Smooth muscle cell (in vitro differentiated cells): Measurements from ENCODE around the gene HORMAD1. TPM values are rescaled to one million over a fixed set of nuclear protein-coding genes. Genes with fewer than 3 reads are reported as not detected.

ENCODE experiments used
- DNase-seq: peaks from one replicate; lab custom pipeline; 2025; ENCODE audit not compliant: unreplicated experiment; lab: John Stamatoyannopoulos, UW
- H2AFZ ChIP-seq: fragments of 200-600 bp; sonication (generic); 2 replicates; pipeline ENCODE4 v1.6.0; 2016; ENCODE audit warnings: antibody characterized with exemption, low read depth, mild to moderate bottlenecking
- H3F3A ChIP-seq: fragments of 200-600 bp; sonication (generic); 2 replicates; pipeline ENCODE4 v1.6.0; 2017; ENCODE audit warnings: antibody characterized with exemption, low read depth
- H3K27ac ChIP-seq: fragments of 200-600 bp; sonication (generic); 2 replicates; pipeline ENCODE4 v1.5.1; 2016; ENCODE audit warnings: low read depth, mild to moderate bottlenecking
- H3K27me3 ChIP-seq: fragments of 200-600 bp; sonication (generic); 2 replicates; pipeline ENCODE4 v1.6.1; 2016; ENCODE audit warnings: low read depth, mild to moderate bottlenecking
- H3K36me3 ChIP-seq: fragments of 200-600 bp; sonication (generic); 2 replicates; pipeline ENCODE4 v1.5.1; 2016; ENCODE audit warnings: low read depth
- H3K4me1 ChIP-seq: fragments of 200-600 bp; sonication (generic); 2 replicates; pipeline ENCODE4 v1.5.1; 2016; ENCODE audit warnings: low read depth
- H3K4me2 ChIP-seq: fragments of 200-600 bp; sonication (generic); 2 replicates; pipeline ENCODE4 v1.6.0; 2016; ENCODE audit warnings: mild to moderate bottlenecking
- H3K4me3 ChIP-seq: fragments of 200-600 bp; sonication (generic); 2 replicates; pipeline ENCODE4 v1.5.1; 2016; ENCODE audit warnings: mild to moderate bottlenecking
- H3K79me2 ChIP-seq: fragments of 200-600 bp; sonication (generic); 2 replicates; pipeline ENCODE4 v1.6.0; 2016; ENCODE audit warnings: low read depth, mild to moderate bottlenecking
- H3K9ac ChIP-seq: fragments of 200-600 bp; sonication (generic); 2 replicates; pipeline ENCODE4 v1.6.0; 2016; ENCODE audit warnings: low read depth
- H3K9me3 ChIP-seq: fragments of 200-600 bp; sonication (generic); replicated peaks from 2 replicates; pipeline ENCODE4 v1.5.1; 2016; ENCODE audit warnings: low read depth
- H4K20me1 ChIP-seq: fragments of 200-600 bp; sonication (generic); 2 replicates; pipeline ENCODE4 v1.6.0; 2016; ENCODE audit warnings: low read depth
- CTCF ChIP-seq: fragments of 200-600 bp; sonication (generic); IDR thresholded peaks from 2 replicates; pipeline ENCODE4 v1.5.1; 2017; ENCODE audit warnings: borderline replicate concordance, mild to moderate bottlenecking, antibody characterized with exemption; ENCODE audit not compliant: insufficient read depth, poor library complexity, severe bottlenecking
- WGBS: methylation state at CpG from one replicate; pipeline ENCODE4 v1.1.7; 2016; ENCODE audit warnings: low lambda C conversion rate; 5-methylcytosine and 5-hydroxymethylcytosine counted together
- polyA plus RNA-seq: library from polyadenylated mRNA; unstranded; fragments of >200 nt; fragmentation: Nextera tagmentation; extraction: Ambion mirVana; gene quantifications from 2 replicates; pipeline ENCODE4 v1.2.1, GENCODE V29; 2016
- total RNA-seq: library from RNA; depleted of rRNA; stranded (reverse); fragments of >200 nt; gene quantifications from 2 replicates; pipeline ENCODE4 v1.2.3, GENCODE V29; 2014

The HORMAD1 gene
- total and polyA plus RNA-seq, 2 experiments from 2014 or later: not detected

GRCh38 chr1:150706091-150706490, 14.6 kb downstream of the HORMAD1 start:
- H3K27me3 ChIP-seq: no peaks in the 10 kb centered on the region
- no peaks in the 10 kb centered on the region for H3K4me1 ChIP-seq
- no peak for DNase-seq
- H3K4me3 ChIP-seq: no peak overlapping the region
- no peaks in the 10 kb centered on the region for H3K36me3 ChIP-seq
- H3F3A ChIP-seq: no peaks in the 10 kb centered on the region
- H3K9ac ChIP-seq: no peak overlapping the region
- no peak overlapping the region for H3K27ac ChIP-seq
- no peaks in the 10 kb centered on the region for H3K9me3 ChIP-seq
- H3K4me2 ChIP-seq: no peak overlapping the region
- no peaks in the 10 kb centered on the region for H3K79me2 ChIP-seq
- WGBS: 78% methylated on average over 1 of the region's 1 CpG
- H2AFZ ChIP-seq: no peak overlapping the region
- TF ChIP-seq CTCF: no peak
- no peaks in the 10 kb centered on the region for H4K20me1 ChIP-seq

GRCh38 chr1:150703427-150703826, 17.3 kb downstream of the HORMAD1 start:
- Histone ChIP-seq H3K4me2 (no peak overlapping the region), H2AFZ (no peak overlapping the region), H3K9me3 (no peaks in the 10 kb centered on the region), H3K79me2 (no peaks in the 10 kb centered on the region), H3K27me3 (no peaks in the 10 kb centered on the region), H4K20me1 (no peaks in the 10 kb centered on the region), H3K9ac (no peak overlapping the region), H3K4me1 (no peaks in the 10 kb centered on the region), H3F3A (no peaks in the 10 kb centered on the region), H3K36me3 (no peaks in the 10 kb centered on the region), H3K27ac (no peak overlapping the region), H3K4me3 (no peak overlapping the region)
- DNase-seq: no peak
- no peak for TF ChIP-seq CTCF

- H3K4me2 ChIP-seq: peak within 1 kb of the TSS; percentile 97
- no peaks in the 10 kb centered on the region for H3F3A ChIP-seq
- H3K4me1 ChIP-seq: peaks cover 9% of the 10 kb centered on the region
- no peaks in the 10 kb centered on the region for H4K20me1 ChIP-seq
- no peak for TF ChIP-seq CTCF
- peak within 1 kb of the TSS; percentile 85 for H2AFZ ChIP-seq
- WGBS: 9% methylated on average over 18 of the region's 18 CpGs
- H3K27me3 ChIP-seq: no peaks in the 10 kb centered on the region
- H3K9ac ChIP-seq: peak within 1 kb of the TSS; percentile 82
- peak within 1 kb of the TSS; percentile 73 for H3K27ac ChIP-seq
- peak; percentile 43 for DNase-seq
- peaks cover 17% of the 10 kb centered on the region for H3K79me2 ChIP-seq
- H3K9me3 ChIP-seq: no peaks in the 10 kb centered on the region
- peaks cover 11% of the 10 kb centered on the region for H3K36me3 ChIP-seq
- H3K4me3 ChIP-seq: peak within 1 kb of the TSS; percentile 98
Measured at GRCh38 chr1:150696995-150697927, 23.4 kb downstream of the HORMAD1 start, which contains the start of gene GOLPH3L. Gene GOLPH3L, minus strand, starts transcription at chr1:150697154. Its CDS starts 2,316 bp downstream, at chr1:150694838.
